ENCODE measurements around the gene KLHL3.

KLHL3 gene

GRCh38 chr5:137618476-137618875, 117.4 kb downstream of the KLHL3 start:
- Histone ChIP-seq H3K4me1 (ENCODE audit: insufficient read depth, low read length, severe bottlenecking) (no peaks in the 10 kb centered on the region), H4K20me1 (ENCODE audit: insufficient read depth, low read length) (no peaks in the 10 kb centered on the region), H3K27me3 (ENCODE audit: insufficient read depth, low read length) (no peaks in the 10 kb centered on the region), H3K27ac (ENCODE audit: low read depth, low read length, poor library complexity, severe bottlenecking) (no peak overlapping the region), H3K9me2 (ENCODE audit: low read depth, low read length) (no peaks in the 10 kb centered on the region), H2AFZ (ENCODE audit: low read length) (no peak overlapping the region), H3K4me2 (ENCODE audit: low read length) (no peak overlapping the region), H3K9ac (ENCODE audit: low read length) (no peak overlapping the region), H3K79me2 (ENCODE audit: insufficient read depth, low read length) (no peaks in the 10 kb centered on the region), H3K36me3 (ENCODE audit: insufficient read depth, low read length) (no peaks in the 10 kb centered on the region), H3K4me3 (ENCODE audit: low read depth, low read length, poor library complexity, severe bottlenecking) (no peak overlapping the region), H3F3A (ENCODE audit: insufficient read depth, low read length) (no peaks in the 10 kb centered on the region), H3K9me3 (ENCODE audit: low read length) (no peaks in the 10 kb centered on the region)
- TF ChIP-seq EZH2 (IDR thresholded peaks at IDR 0.05; ENCODE audit: borderline replicate concordance, low read length) = no peak
- TF ChIP-seq CTCF (IDR thresholded peaks at IDR 0.05; ENCODE audit: low read length) = no peak

DNA sequence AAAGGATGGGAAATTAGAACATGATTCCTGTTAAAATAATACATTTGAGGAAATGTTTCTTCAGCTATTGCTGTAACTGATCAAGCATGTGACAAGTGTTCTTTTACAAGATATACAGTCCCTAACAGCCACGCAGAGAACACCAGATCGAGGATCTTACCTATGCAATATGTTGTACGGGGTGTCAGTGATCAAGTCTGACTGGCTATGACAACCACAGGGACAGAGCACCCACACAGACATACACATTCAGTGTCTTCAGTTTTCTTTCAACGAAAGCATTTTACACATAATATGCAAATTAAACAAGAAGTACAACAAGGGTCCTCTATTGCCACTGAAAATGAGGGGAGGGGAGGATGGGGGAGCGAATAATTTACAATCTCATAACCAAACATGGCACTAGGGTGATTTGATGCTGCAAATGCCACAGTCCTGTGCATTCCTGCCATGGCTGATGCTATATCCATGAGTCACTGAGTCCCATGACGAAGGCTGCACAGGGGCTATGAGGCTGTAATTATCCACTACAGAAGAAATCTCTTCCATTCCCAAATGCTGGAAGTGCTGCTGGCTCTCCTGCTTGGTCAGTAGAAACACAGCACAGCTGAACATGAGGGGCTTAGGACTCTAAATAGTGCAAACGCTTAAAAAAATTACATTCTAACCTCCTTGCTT, 118.2 kb downstream of the KLHL3 start:
- Histone ChIP-seq H3K36me3 (ENCODE audit: insufficient read depth, low read length) (no peaks in the 10 kb centered on the region), H3K4me3 (ENCODE audit: low read depth, low read length, poor library complexity, severe bottlenecking) (no peak overlapping the region), H3K79me2 (ENCODE audit: insufficient read depth, low read length) (no peaks in the 10 kb centered on the region), H4K20me1 (ENCODE audit: insufficient read depth, low read length) (no peaks in the 10 kb centered on the region), H3F3A (ENCODE audit: insufficient read depth, low read length) (no peaks in the 10 kb centered on the region), H3K27ac (ENCODE audit: low read depth, low read length, poor library complexity, severe bottlenecking) (no peak overlapping the region), H2AFZ (ENCODE audit: low read length) (no peak overlapping the region), H3K9ac (ENCODE audit: low read length) (no peak overlapping the region), H3K9me3 (ENCODE audit: low read length) (no peaks in the 10 kb centered on the region), H3K27me3 (ENCODE audit: insufficient read depth, low read length) (no peaks in the 10 kb centered on the region), H3K4me2 (ENCODE audit: low read length) (no peak overlapping the region), H3K9me2 (ENCODE audit: low read depth, low read length) (no peaks in the 10 kb centered on the region), H3K4me1 (ENCODE audit: insufficient read depth, low read length, severe bottlenecking) (no peaks in the 10 kb centered on the region)
- TF ChIP-seq EZH2 (IDR thresholded peaks at IDR 0.05; ENCODE audit: borderline replicate concordance, low read length) (no peak), CTCF (IDR thresholded peaks at IDR 0.05; ENCODE audit: low read length) (no peak)

- no peaks in the 10 kb centered on the region for H3K27me3 ChIP-seq (ENCODE audit: insufficient read depth, low read length)
- no peaks in the 10 kb centered on the region for H3K9me3 ChIP-seq (ENCODE audit: low read length)
- no peak overlapping the region for H3K9ac ChIP-seq (ENCODE audit: low read length)
- no peak overlapping the region for H3K27ac ChIP-seq (ENCODE audit: low read depth, low read length, poor library complexity, severe bottlenecking)
- no peaks in the 10 kb centered on the region for H4K20me1 ChIP-seq (ENCODE audit: insufficient read depth, low read length)
- H3K4me2 ChIP-seq (ENCODE audit: low read length) = no peak overlapping the region
- H3K4me1 ChIP-seq (ENCODE audit: insufficient read depth, low read length, severe bottlenecking) = no peaks in the 10 kb centered on the region
- H3K36me3 ChIP-seq (ENCODE audit: insufficient read depth, low read length) = no peaks in the 10 kb centered on the region
- no peaks in the 10 kb centered on the region for H3F3A ChIP-seq (ENCODE audit: insufficient read depth, low read length)
- no peaks in the 10 kb centered on the region for H3K9me2 ChIP-seq (ENCODE audit: low read depth, low read length)
- H3K4me3 ChIP-seq (ENCODE audit: low read depth, low read length, poor library complexity, severe bottlenecking) = no peak overlapping the region
- no peak overlapping the region for H2AFZ ChIP-seq (ENCODE audit: low read length)
- no peak for TF ChIP-seq EZH2 (IDR thresholded peaks at IDR 0.05; ENCODE audit: borderline replicate concordance, low read length)
- no peak for TF ChIP-seq CTCF (IDR thresholded peaks at IDR 0.05; ENCODE audit: low read length)
- H3K79me2 ChIP-seq (ENCODE audit: insufficient read depth, low read length) = no peaks in the 10 kb centered on the region
These were observed 119.8 kb downstream of the KLHL3 start for GRCh38 chr5:137616046-137616445.

Data from OCI-LY1 (cell line).